Upper lobe of right lung (tissue), 1 donor: ENCODE data around the gene PTOV1. TPM values are rescaled to one million over a fixed set of nuclear protein-coding genes. Genes with fewer than 3 reads are reported as not detected.

Experiments used
- ATAC-seq: fragments of 200-7000 bp; cut with Tn5 transposase; one replicate; pipeline ENCODE4 v1.9.1; 2020; ENCODE audit warnings: mild to moderate bottlenecking, moderate library complexity
- DNase-seq: peaks from one replicate; pipeline ENCODE4 v3.0.0-alpha.2; 2020
- H3K27ac ChIP-seq: fragments of 200-600 bp; one replicate; pipeline ENCODE4 v1.8.0; 2022
- H3K27me3 ChIP-seq: fragments of 200-600 bp; one replicate; pipeline ENCODE4 v1.8.0; 2022; ENCODE audit warnings: mild to moderate bottlenecking
- H3K36me3 ChIP-seq: fragments of 200-600 bp; one replicate; pipeline ENCODE4 v1.8.0; 2022
- H3K4me1 ChIP-seq: fragments of 200-600 bp; one replicate; pipeline ENCODE4 v1.8.0; 2022
- H3K4me3 ChIP-seq: fragments of 200-600 bp; one replicate; pipeline ENCODE4 v1.8.0; 2022; ENCODE audit warnings: mild to moderate bottlenecking
- H3K9me3 ChIP-seq: fragments of 200-600 bp; one replicate; pipeline ENCODE4 v1.8.0; 2022
- intact Hi-C: fragments of 100-400 bp; cut with DNase I; formaldehyde crosslinking; loops from one replicate; pipeline ENCODE4 v1.11.0; 2022
- total RNA-seq: library from RNA; stranded (reverse); fragmentation: NEBNext Ultra II Directional; extraction: Animal tissue kit (Norgen Biotek cat#: 25700); gene quantifications from one replicate; pipeline ENCODE4 v1.2.1, GENCODE V29; 2021
- TF ChIP-seq, protein P1 (sequence below): fragments of 200-600 bp; IDR thresholded peaks from one replicate; pipeline ENCODE4 v1.8.0; 2022; ENCODE audit warnings: antibody characterized with exemption
- donor health status: DM: no; HTN: yes; CAD: no; lungs with severe emphysema.

PTOV1 gene
- total RNA-seq, 1 donor from 2014 or later, result 104 TPM

DNA sequence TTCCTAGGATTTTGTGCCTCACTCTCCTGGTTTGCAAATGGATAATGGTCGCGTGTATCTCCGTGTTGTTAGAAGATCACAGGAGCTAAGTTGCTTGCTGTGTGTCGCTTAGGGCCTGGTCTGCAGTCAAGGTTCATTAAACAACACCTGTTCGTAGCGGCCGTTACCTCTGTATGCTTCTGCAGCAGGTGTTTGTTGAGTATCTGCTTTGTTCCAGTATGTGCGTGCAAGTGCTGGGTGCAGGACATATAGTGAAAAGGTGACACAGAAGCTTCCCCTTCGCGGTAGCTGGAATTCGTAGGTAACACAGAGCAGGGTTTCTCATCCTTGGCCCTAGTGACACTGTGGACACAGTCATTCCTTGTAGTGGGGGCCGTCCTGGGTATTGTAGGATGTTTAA lies 27.5 kb upstream of the PTOV1 start:
- H3K27ac ChIP-seq, result no peak overlapping the region
- no peak for DNase-seq
- H3K27me3 ChIP-seq, result no peaks in the 10 kb centered on the region
- no peaks in the 10 kb centered on the region for H3K9me3 ChIP-seq
- peaks cover 24% of the 10 kb centered on the region for H3K36me3 ChIP-seq
- no peak overlapping the region for H3K4me3 ChIP-seq
- peaks cover 9% of the 10 kb centered on the region for H3K4me1 ChIP-seq
- intact Hi-C loops, result no loop called here
- TF ChIP-seq, protein P1, sequence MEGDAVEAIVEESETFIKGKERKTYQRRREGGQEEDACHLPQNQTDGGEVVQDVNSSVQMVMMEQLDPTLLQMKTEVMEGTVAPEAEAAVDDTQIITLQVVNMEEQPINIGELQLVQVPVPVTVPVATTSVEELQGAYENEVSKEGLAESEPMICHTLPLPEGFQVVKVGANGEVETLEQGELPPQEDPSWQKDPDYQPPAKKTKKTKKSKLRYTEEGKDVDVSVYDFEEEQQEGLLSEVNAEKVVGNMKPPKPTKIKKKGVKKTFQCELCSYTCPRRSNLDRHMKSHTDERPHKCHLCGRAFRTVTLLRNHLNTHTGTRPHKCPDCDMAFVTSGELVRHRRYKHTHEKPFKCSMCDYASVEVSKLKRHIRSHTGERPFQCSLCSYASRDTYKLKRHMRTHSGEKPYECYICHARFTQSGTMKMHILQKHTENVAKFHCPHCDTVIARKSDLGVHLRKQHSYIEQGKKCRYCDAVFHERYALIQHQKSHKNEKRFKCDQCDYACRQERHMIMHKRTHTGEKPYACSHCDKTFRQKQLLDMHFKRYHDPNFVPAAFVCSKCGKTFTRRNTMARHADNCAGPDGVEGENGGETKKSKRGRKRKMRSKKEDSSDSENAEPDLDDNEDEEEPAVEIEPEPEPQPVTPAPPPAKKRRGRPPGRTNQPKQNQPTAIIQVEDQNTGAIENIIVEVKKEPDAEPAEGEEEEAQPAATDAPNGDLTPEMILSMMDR, result no peak
- ATAC-seq, result no peak

DNA sequence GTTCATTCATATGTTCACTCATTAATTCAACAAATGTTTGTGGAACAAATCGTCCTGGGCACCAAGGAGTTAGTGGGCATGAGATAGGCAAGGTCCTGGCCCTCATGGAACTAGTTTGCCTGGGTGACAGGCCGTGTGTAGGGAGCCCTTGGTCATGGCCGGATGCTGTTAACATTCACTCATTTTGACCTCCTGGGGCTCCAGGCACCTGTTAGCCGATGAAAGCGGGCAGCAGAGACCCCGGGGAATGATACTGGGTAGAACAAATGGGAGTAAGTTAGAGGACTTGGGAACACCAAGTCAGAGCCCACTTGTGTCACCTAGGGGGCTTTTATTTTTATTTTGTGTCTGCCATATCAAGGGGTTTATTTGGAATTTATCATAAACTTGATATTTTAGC lies 26.3 kb upstream of the PTOV1 start:
- no peaks in the 10 kb centered on the region for H3K27me3 ChIP-seq
- no peak for DNase-seq
- peaks cover under 1% of the 10 kb centered on the region for H3K4me1 ChIP-seq
- TF ChIP-seq, protein P1, result no peak
- H3K36me3 ChIP-seq, result peaks cover 30% of the 10 kb centered on the region
- no peaks in the 10 kb centered on the region for H3K9me3 ChIP-seq
- no peak for ATAC-seq
- intact Hi-C loops, result no loop called here
- no peak overlapping the region for H3K27ac ChIP-seq
- no peak overlapping the region for H3K4me3 ChIP-seq

DNA sequence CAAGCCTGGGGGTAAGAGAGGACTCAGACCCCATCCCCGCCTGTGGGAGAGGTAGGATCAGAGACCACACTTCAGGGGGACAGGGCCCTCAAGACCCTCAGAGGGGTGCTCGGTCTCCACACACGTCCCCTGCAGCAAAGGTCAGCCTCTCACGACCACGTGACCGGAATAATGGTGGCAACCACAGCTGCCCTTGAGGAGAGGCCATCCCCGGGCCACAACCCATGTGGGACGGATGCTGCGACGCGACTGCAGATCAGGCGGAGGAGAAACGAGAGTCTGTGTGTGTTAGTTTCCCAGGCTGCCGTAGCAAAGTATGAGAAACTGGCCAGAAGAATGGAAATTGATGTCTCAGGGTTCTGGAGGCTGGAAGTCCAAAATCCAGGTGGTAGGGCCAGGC lies 23.9 kb upstream of the PTOV1 start:
- Histone ChIP-seq H3K36me3 (peaks cover 53% of the 10 kb centered on the region), H3K4me3 (no peak overlapping the region), H3K4me1 (no peaks in the 10 kb centered on the region), H3K9me3 (no peaks in the 10 kb centered on the region), H3K27me3 (no peaks in the 10 kb centered on the region), H3K27ac (no peak overlapping the region)
- TF ChIP-seq, protein P1, result no peak
- DNase-seq, result no peak
- ATAC-seq, result no peak
- intact Hi-C loops, result no loop called here

DNA sequence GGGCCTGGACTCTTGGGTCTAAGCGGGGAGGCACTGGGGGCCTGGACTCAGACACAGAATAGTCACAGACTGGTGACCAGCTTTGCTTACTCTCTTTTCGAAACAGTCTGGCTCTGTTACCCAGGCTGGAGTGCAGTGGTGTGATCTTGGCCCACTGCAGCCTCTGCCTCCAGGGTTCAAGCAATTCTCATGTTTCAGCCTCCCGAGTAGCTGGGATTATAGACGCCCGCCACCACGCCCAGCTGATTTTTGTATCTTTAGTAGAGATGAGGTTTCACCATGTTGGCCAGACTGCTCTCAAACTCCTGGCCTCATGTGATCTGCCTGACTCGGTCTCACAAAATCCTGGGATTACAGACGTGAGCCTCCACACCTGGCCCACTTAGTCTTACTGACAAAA lies 21.8 kb upstream of the PTOV1 start:
- TF ChIP-seq, protein P1, result no peak
- H3K27ac ChIP-seq, result no peak overlapping the region
- H3K4me3 ChIP-seq, result no peak overlapping the region
- H3K4me1 ChIP-seq, result no peaks in the 10 kb centered on the region
- no peaks in the 10 kb centered on the region for H3K27me3 ChIP-seq
- no peaks in the 10 kb centered on the region for H3K9me3 ChIP-seq
- intact Hi-C loops, result no loop called here
- peaks cover 62% of the 10 kb centered on the region for H3K36me3 ChIP-seq
- DNase-seq, result no peak
- no peak for ATAC-seq

DNA sequence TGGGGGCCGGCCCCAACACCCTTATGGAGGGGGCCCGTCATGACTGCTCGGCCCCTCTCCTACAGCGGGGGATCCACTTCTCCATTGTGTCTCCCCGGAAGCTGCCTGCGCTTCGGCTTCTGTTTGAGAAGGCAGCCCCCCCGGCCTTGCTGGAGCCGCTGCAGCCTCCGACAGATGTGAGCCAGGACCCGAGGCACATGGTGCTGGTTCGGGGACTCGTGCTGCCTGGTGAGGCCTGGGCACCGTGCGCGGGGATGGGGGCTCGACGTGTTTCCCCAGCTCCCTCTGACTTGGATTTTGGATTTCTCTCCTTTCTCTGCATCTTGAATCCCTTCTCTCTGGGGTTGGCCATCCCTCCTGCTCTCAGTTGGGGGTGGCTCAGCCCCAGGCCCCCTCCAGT lies 21.2 kb upstream of the PTOV1 start:
- Histone ChIP-seq H3K27ac (no peak overlapping the region), H3K36me3 (peaks cover 65% of the 10 kb centered on the region), H3K4me1 (no peaks in the 10 kb centered on the region), H3K4me3 (no peak overlapping the region), H3K27me3 (no peaks in the 10 kb centered on the region), H3K9me3 (no peaks in the 10 kb centered on the region)
- intact Hi-C loops, result no loop called here
- DNase-seq (no peak), ATAC-seq (no peak)
- TF ChIP-seq, protein P1, result no peak

DNA sequence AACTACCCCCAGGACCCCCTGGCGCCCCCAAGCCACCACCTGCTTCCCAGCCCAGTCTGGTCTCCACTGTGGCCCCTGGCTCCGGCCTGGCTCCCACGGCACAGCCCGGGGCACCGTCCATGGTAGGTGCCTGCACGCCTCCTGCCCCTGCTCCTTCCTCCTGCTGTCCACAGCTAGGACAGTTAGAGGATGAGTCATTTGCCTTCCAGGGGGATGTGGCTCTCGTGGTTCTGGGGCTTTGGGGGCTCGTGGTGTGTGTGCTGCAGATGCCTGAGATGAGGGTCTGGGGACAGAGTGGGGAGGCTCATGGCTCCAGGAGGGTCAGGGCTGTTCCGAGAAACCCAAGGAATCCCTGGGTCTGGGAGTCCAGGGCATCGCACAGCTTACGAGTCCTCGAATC lies 20.2 kb upstream of the PTOV1 start:
- Histone ChIP-seq H3K4me3 (no peak overlapping the region), H3K4me1 (no peaks in the 10 kb centered on the region), H3K27ac (no peak overlapping the region), H3K9me3 (no peaks in the 10 kb centered on the region), H3K36me3 (peaks cover 76% of the 10 kb centered on the region), H3K27me3 (no peaks in the 10 kb centered on the region)
- intact Hi-C loops, result no loop called here
- TF ChIP-seq, protein P1, result no peak
- no peak for ATAC-seq
- DNase-seq, result no peak
